Keratinocyte (primary cell): Measurements from ENCODE around the gene PACSIN2.

Experiments used
- CTCF ChIP-seq, 3 experiments: IDR thresholded peaks in 1 of 3; conservative IDR thresholded peaks in 1 of 3; optimal IDR thresholded peaks in 1 of 3; 2 replicates in 2 of 3; 3 replicates in 1 of 3; pipeline versions ENCODE3 to v1.5.1; 2011; ENCODE audit warnings: low read length in 3 of 3, mild to moderate bottlenecking in 3 of 3, moderate library complexity in 2 of 3, control low read depth in 1 of 3, inconsistent platforms in 1 of 3; ENCODE audit not compliant: insufficient read depth in 2 of 3; ENCODE audit errors: extremely low read depth in 1 of 3
- EZH2 ChIP-seq: IDR thresholded peaks from one replicate; pipeline ENCODE4 v1.6.1; 2012; ENCODE audit warnings: inconsistent platforms, mild to moderate bottlenecking, low read length, moderate library complexity

GRCh38 chr22:43013355-43014315, 1.3 kb downstream of the PACSIN2 start:
- TF ChIP-seq CTCF (optimal IDR thresholded peaks at IDR 0.05 in 1 of 3, IDR thresholded peaks at IDR 0.05 in 1 of 3, conservative IDR thresholded peaks at IDR 0.05 in 1 of 3; ENCODE audit: extremely low read depth in 1 of 3, insufficient read depth in 2 of 3, low read length in 3 of 3) (no peak), EZH2 (no peak)
